GM12892 (cell line): ENCODE measurements around the gene FAM118B.

ENCODE experiments used
- POLR2A ChIP-seq: IDR thresholded peaks from 2 replicates; pipeline ENCODE4 v1.6.1; 2011; ENCODE audit warnings: low read depth, low read length, control low read depth
- POLR2AphosphoS5 ChIP-seq: IDR thresholded peaks from 2 replicates; pipeline ENCODE4 v1.6.1; 2011; ENCODE audit warnings: low read depth, low read length, control low read depth

GRCh38 chr11:126212089-126212660, 593 bp downstream of the FAM118B start:
- TF ChIP-seq POLR2A (no peak), POLR2AphosphoS5 (no peak)
